H9 (cell line): ENCODE results near the gene ZSWIM3. TPM values are rescaled to one million over a fixed set of nuclear protein-coding genes. Genes with fewer than 3 reads are reported as not detected.

ENCODE experiments used
- DNase-seq: peaks from one replicate; pipeline ENCODE4 v3.0.0-alpha.2; 2017
- H2AFZ ChIP-seq: one replicate; pipeline ENCODE4 v1.6.1; 2013; ENCODE audit warnings: mild to moderate bottlenecking, low read length, control low read depth, moderate library complexity
- H2AK5ac ChIP-seq: 2 replicates; pipeline ENCODE4 v1.6.1; 2013; ENCODE audit warnings: low read length, control low read depth, mixed read lengths; ENCODE audit not compliant: insufficient read length
- H2BK120ac ChIP-seq: one replicate; pipeline ENCODE4 v1.6.1; 2013; ENCODE audit warnings: low read depth, mild to moderate bottlenecking, low read length, control low read depth, inconsistent platforms; ENCODE audit not compliant: poor library complexity, severe bottlenecking
- H2BK12ac ChIP-seq: 2 replicates; pipeline ENCODE4 v1.6.1; 2013; ENCODE audit warnings: low read length, control low read depth, mixed read lengths, low read depth; ENCODE audit not compliant: insufficient read length
- H2BK15ac ChIP-seq: 2 replicates; pipeline ENCODE4 v1.6.1; 2013; ENCODE audit warnings: low read depth, low read length, control low read depth
- H2BK20ac ChIP-seq: one replicate; pipeline ENCODE4 v1.6.1; 2013; ENCODE audit warnings: low read depth, mild to moderate bottlenecking, low read length, control low read depth, inconsistent platforms; ENCODE audit not compliant: poor library complexity, severe bottlenecking
- H2BK5ac ChIP-seq: 2 replicates; pipeline ENCODE4 v1.6.1; 2013; ENCODE audit warnings: low read length, control low read depth, mixed read lengths; ENCODE audit not compliant: insufficient read length
- H3K14ac ChIP-seq: 2 replicates; pipeline ENCODE4 v1.6.1; 2013; ENCODE audit warnings: low read length, control low read depth; ENCODE audit not compliant: insufficient read depth
- H3K18ac ChIP-seq: 2 replicates; pipeline ENCODE4 v1.6.1; 2013; ENCODE audit warnings: low read depth, mild to moderate bottlenecking, mixed read lengths, low read length, control low read depth; ENCODE audit not compliant: insufficient read length
- H3K23ac ChIP-seq: 2 replicates; pipeline ENCODE4 v1.6.1; 2013; ENCODE audit warnings: low read length, control low read depth, mixed read lengths, low read depth; ENCODE audit not compliant: insufficient read length
- H3K23me2 ChIP-seq: 2 replicates; pipeline ENCODE4 v1.6.1; 2013; ENCODE audit warnings: low read depth, mild to moderate bottlenecking, mixed read lengths, low read length, control low read depth; ENCODE audit not compliant: insufficient read length, poor library complexity, severe bottlenecking
- H3K27ac ChIP-seq: 2 replicates; pipeline ENCODE4 v1.5.1; 2013; ENCODE audit warnings: low read length, control low read depth, mixed read lengths, low read depth; ENCODE audit not compliant: insufficient read length
- H3K27me3 ChIP-seq: 2 replicates; pipeline ENCODE4 v1.6.1; 2013; ENCODE audit warnings: low read length, control low read depth, inconsistent platforms; ENCODE audit not compliant: insufficient read depth
- H3K4ac ChIP-seq: 2 replicates; pipeline ENCODE4 v1.6.1; 2013; ENCODE audit warnings: low read depth, mild to moderate bottlenecking, control low read depth, inconsistent platforms, low read length, moderate library complexity
- H3K4me1 ChIP-seq: 2 replicates; pipeline ENCODE4 v1.6.1; 2013; ENCODE audit warnings: low read length, control low read depth, inconsistent platforms; ENCODE audit not compliant: insufficient read depth
- H3K4me2 ChIP-seq: 2 replicates; pipeline ENCODE4 v1.6.1; 2013; ENCODE audit warnings: low read length, control low read depth, mixed read lengths; ENCODE audit not compliant: insufficient read length, insufficient read depth
- H3K56ac ChIP-seq: 2 replicates; pipeline ENCODE4 v1.6.1; 2013; ENCODE audit warnings: low read depth, mild to moderate bottlenecking, mixed read lengths, low read length, control low read depth; ENCODE audit not compliant: insufficient read length
- H3K79me1 ChIP-seq: 2 replicates; pipeline ENCODE4 v1.6.1; 2013; ENCODE audit warnings: low read depth, mild to moderate bottlenecking, moderate library complexity, low read length, control low read depth, inconsistent platforms; ENCODE audit not compliant: insufficient read depth, poor library complexity, severe bottlenecking
- H3K79me2 ChIP-seq: 2 replicates; pipeline ENCODE4 v1.6.1; 2013; ENCODE audit warnings: low read length, control low read depth, inconsistent platforms; ENCODE audit not compliant: insufficient read depth
- H3K9ac ChIP-seq: 2 replicates; pipeline ENCODE4 v1.6.1; 2013; ENCODE audit warnings: low read length, control low read depth, mixed read lengths; ENCODE audit not compliant: insufficient read length; ENCODE audit errors: extremely low read depth
- H3K9me3 ChIP-seq: one replicate; pipeline ENCODE4 v1.6.1; 2013; ENCODE audit warnings: low read depth, low read length, inconsistent platforms; ENCODE audit not compliant: control insufficient read depth
- H3T11ph ChIP-seq: one replicate; pipeline ENCODE4 v1.6.1; 2013; ENCODE audit warnings: mild to moderate bottlenecking, low read length, control low read depth, inconsistent platforms
- H4K20me1 ChIP-seq: one replicate; pipeline ENCODE4 v1.6.1; 2013; ENCODE audit not compliant: control insufficient read depth, insufficient read length, insufficient read depth
- H4K5ac ChIP-seq: 2 replicates; pipeline ENCODE4 v1.6.1; 2013; ENCODE audit warnings: low read depth, mild to moderate bottlenecking, mixed read lengths, low read length, control low read depth; ENCODE audit not compliant: insufficient read length
- H4K8ac ChIP-seq: replicated peaks from 2 replicates; pipeline ENCODE4 v1.6.1; 2013; ENCODE audit warnings: low read length, control low read depth, mixed read lengths, low read depth; ENCODE audit not compliant: insufficient read length
- H4K91ac ChIP-seq: 2 replicates; pipeline ENCODE4 v1.6.1; 2013; ENCODE audit warnings: low read depth, mild to moderate bottlenecking, moderate library complexity, mixed read lengths, low read length, control low read depth; ENCODE audit not compliant: insufficient read length
- H3K27ac Mint-ChIP-seq, 3 experiments: 2 replicates in 2 of 3; 3 replicates in 1 of 3; pipeline ENCODE4 v1.8.0; 2020 to 2021; ENCODE audit warnings: mixed read lengths in 3 of 3, mild to moderate bottlenecking in 1 of 3, moderate library complexity in 1 of 3
- H3K27me3 Mint-ChIP-seq: 2 replicates; pipeline ENCODE4 v1.8.0; 2021; ENCODE audit warnings: low read depth, mild to moderate bottlenecking, moderate library complexity, mixed read lengths
- H3K36me3 Mint-ChIP-seq, 3 experiments: 2 replicates in 2 of 3; 3 replicates in 1 of 3; pipeline ENCODE4 v1.8.0; 2020 to 2021; ENCODE audit warnings: low read depth in 3 of 3, mixed read lengths in 3 of 3; ENCODE audit not compliant: insufficient read depth in 1 of 3
- H3K4me1 Mint-ChIP-seq, 2 experiments: 2 replicates each; pipeline ENCODE4 v1.8.0; 2020; ENCODE audit warnings: mixed read lengths in 2 of 2
- H3K4me3 Mint-ChIP-seq, 2 experiments: 2 replicates in 1 of 2; 3 replicates in 1 of 2; pipeline ENCODE4 v1.8.0; 2020 to 2021; ENCODE audit warnings: mild to moderate bottlenecking in 2 of 2, mixed read lengths in 2 of 2, moderate library complexity in 1 of 2
- H3K9me3 Mint-ChIP-seq, 2 experiments: 2 replicates in 1 of 2; 3 replicates in 1 of 2; pipeline ENCODE4 v1.8.0; 2020; ENCODE audit warnings: mild to moderate bottlenecking in 2 of 2, mixed read lengths in 2 of 2, moderate library complexity in 1 of 2
- CTCF ChIP-seq: fragments of 200-600 bp; sonication (generic); conservative IDR thresholded peaks from 3 replicates; pipeline ENCODE4 v1.8.0; 2021; ENCODE audit warnings: antibody characterized with exemption, mild to moderate bottlenecking
- WGBS: extraction: QIAGEN DNeasy Blood & Tissue Kit; methylation state at CpG from one replicate; pipeline ENCODE4 v1.1.7; 2013; ENCODE audit warnings: missing lambda C conversion rate, low lambda C conversion rate, mixed read lengths; ENCODE audit not compliant: insufficient read length; ENCODE audit errors: extremely low coverage; 5-methylcytosine and 5-hydroxymethylcytosine counted together
- total RNA-seq: library from RNA; stranded (reverse); gene quantifications from 2 replicates; pipeline ENCODE4 v1.2.1, GENCODE V29; 2021

Gene ZSWIM3
- total RNA-seq, 1 experiment from 2014 or later, result 8.0 TPM

- H2BK120ac ChIP-seq, result no peak overlapping the region
- H3K79me1 ChIP-seq, result no peaks in the 10 kb centered on the region
- Mint-ChIP-seq H3K9me3 (no peaks in the 10 kb centered on the region; a peak in 1 of 5 replicates), H3K27me3 (peaks cover 28% of the 10 kb centered on the region), H3K4me1 (peaks cover 22 to 40% of the 10 kb centered on the region in 2 experiments), H3K4me3 (peak overlapping the region; percentile 62 to 73), H3K27ac (peak overlapping the region in 1 of 3 experiments; percentile 82; a peak in 1 of 7 replicates), H3K36me3 (no peaks in the 10 kb centered on the region; a peak in 1 of 7 replicates)
- H3K27me3 ChIP-seq, result no peaks in the 10 kb centered on the region; the same call in 1 of the 2 replicates
- no peak overlapping the region for H3T11ph ChIP-seq
- H3K18ac ChIP-seq, result no peak overlapping the region
- no peak overlapping the region for H2AK5ac ChIP-seq
- no peak overlapping the region for H3K4ac ChIP-seq
- H3K14ac ChIP-seq, result no peak overlapping the region
- no peak overlapping the region for H3K23ac ChIP-seq
- no peak overlapping the region for H3K4me2 ChIP-seq
- no peak overlapping the region for H2AFZ ChIP-seq
- H2BK5ac ChIP-seq, result no peak overlapping the region
- peak; percentile 66 for TF ChIP-seq CTCF
- H3K79me2 ChIP-seq, result no peaks in the 10 kb centered on the region
- H3K9ac ChIP-seq, result no peak overlapping the region
- no peak overlapping the region for H2BK15ac ChIP-seq
- no peak overlapping the region for H2BK12ac ChIP-seq
- H3K27ac ChIP-seq, result no peak overlapping the region
- no peaks in the 10 kb centered on the region for H3K9me3 ChIP-seq
- peak; percentile 87 for DNase-seq
- WGBS, result no CpG with 5 or more reads among the region's 57 CpGs
- no peak overlapping the region for H2BK20ac ChIP-seq
- H3K56ac ChIP-seq, result no peak overlapping the region
- no peaks in the 10 kb centered on the region for H3K4me1 ChIP-seq
- H3K23me2 ChIP-seq, result no peaks in the 10 kb centered on the region
- no peak overlapping the region for H4K91ac ChIP-seq
- H4K5ac ChIP-seq, result no peak overlapping the region
- no peaks in the 10 kb centered on the region for H4K20me1 ChIP-seq
- H4K8ac ChIP-seq, result no peak overlapping the region
Measured at GRCh38 chr20:45823949-45824835, 33.2 kb upstream of the ZSWIM3 start.
